GM12892 (cell line): ENCODE results near the gene OXCT2.
A peak's percentile ranks its signal among the peaks of the same experiment; 100 is the strongest.

Source experiments
- DNase-seq: peaks from one replicate; pipeline ENCODE4 v3.0.0; 2011; ENCODE audit not compliant: insufficient read length
- FAIRE-seq: peaks from 2 replicates; lab custom pipeline; 2011; peaks lifted over from hg19 to GRCh38; lab: Jason Lieb, UNC
- POLR2A ChIP-seq: IDR thresholded peaks from 2 replicates; pipeline ENCODE4 v1.6.1; 2011; ENCODE audit warnings: low read depth, low read length, control low read depth
- POLR2AphosphoS5 ChIP-seq: IDR thresholded peaks from 2 replicates; pipeline ENCODE4 v1.6.1; 2011; ENCODE audit warnings: low read depth, low read length, control low read depth
- TAF1 ChIP-seq: IDR thresholded peaks from 2 replicates; pipeline ENCODE4 v1.6.1; 2011; ENCODE audit warnings: low read depth, mild to moderate bottlenecking, control low read depth, low read length, borderline replicate concordance

OXCT2 gene

GRCh38 chr1:39727932-39728317 lies 43.2 kb downstream of the OXCT2 start:
- DNase-seq (no peak), FAIRE-seq (peak; percentile 83)
- no peak for TF ChIP-seq POLR2AphosphoS5
- TF ChIP-seq TAF1: no peak
- no peak for TF ChIP-seq POLR2A

- TF ChIP-seq POLR2A (no peak), POLR2AphosphoS5 (no peak), TAF1 (no peak)
- peak; percentile 46 for FAIRE-seq
- DNase-seq: no peak
Observed at GRCh38 chr1:39727221-39727931, 43.8 kb downstream of the OXCT2 start.

- DNase-seq (no peak), FAIRE-seq (no peak)
- no peak for TF ChIP-seq POLR2AphosphoS5
- TF ChIP-seq TAF1: no peak
- TF ChIP-seq POLR2A: no peak
Observed at GRCh38 chr1:39726600-39726999, 44.5 kb downstream of the OXCT2 start.

- TF ChIP-seq POLR2A (no peak), POLR2AphosphoS5 (no peak), TAF1 (no peak)
- DNase-seq: no peak
- FAIRE-seq: no peak
Observed at GRCh38 chr1:39722495-39722894, 48.7 kb downstream of the OXCT2 start.

- TF ChIP-seq POLR2A (no peak), TAF1 (no peak), POLR2AphosphoS5 (no peak)
- DNase-seq: no peak
- FAIRE-seq: no peak
Observed at GRCh38 chr1:39721664-39722063, 49.5 kb downstream of the OXCT2 start.

- no peak for DNase-seq
- TF ChIP-seq POLR2A (no peak), POLR2AphosphoS5 (no peak), TAF1 (no peak)
- peak; percentile 91 for FAIRE-seq
Observed at GRCh38 chr1:39720094-39720999, 50.8 kb downstream of the OXCT2 start.
